Right cardiac atrium (tissue), 5 donors: ENCODE measurements around the gene DNAI4. TPM values are rescaled to one million over a fixed set of nuclear protein-coding genes. Genes with fewer than 3 reads are reported as not detected.
"Not testable (repeated sequence)": the region's sequence is repeated elsewhere in the genome, so short reads cannot be mapped to it uniquely, and the experiment has no call there.

Experiments used
- ATAC-seq, 2 donors: fragments of 200-7000 bp; cut with Tn5 transposase; one replicate each; pipeline versions ENCODE4 v1.8.0 to v1.9.1; 2020; ENCODE audit warnings: moderate library complexity in 2 of 2, mild to moderate bottlenecking in 1 of 2
- DNase-seq, 3 donors: peaks; one replicate each; pipeline ENCODE4 v3.0.0-alpha.2; 2020
- H3K27ac ChIP-seq: one replicate; pipeline ENCODE4 v1.5.1; 2013; ENCODE audit warnings: mild to moderate bottlenecking, low read length, control low read depth, moderate library complexity
- H3K27me3 ChIP-seq: one replicate; pipeline ENCODE4 v1.6.1; 2013; ENCODE audit not compliant: control insufficient read depth, insufficient read depth
- H3K4me1 ChIP-seq: one replicate; pipeline ENCODE4 v1.6.1; 2013; ENCODE audit warnings: low read length; ENCODE audit not compliant: control insufficient read depth, insufficient read depth
- H3K4me3 ChIP-seq: one replicate; pipeline ENCODE4 v1.5.1; 2013; ENCODE audit warnings: low read length, control low read depth
- H3K9me3 ChIP-seq: one replicate; pipeline ENCODE4 v1.6.1; 2013; ENCODE audit warnings: low read length; ENCODE audit not compliant: control insufficient read depth
- WGBS: extraction: QIAGEN DNeasy Blood & Tissue Kit; methylation state at CpG from one replicate; pipeline ENCODE4 v1.1.7; 2013; 5-methylcytosine and 5-hydroxymethylcytosine counted together
- intact Hi-C, 4 donors: fragments of 100-400 bp; cut with DNase I; formaldehyde crosslinking; loops; one replicate each; pipeline versions ENCODE4 v1.11.0 to v1.14.0; 2022 to 2023
- long read RNA-seq, 4 donors: library from polyadenylated mRNA; unstranded; transcript quantifications; one replicate each; pipeline ENCODE4 v2.0.0, GENCODE V29; 2020 to 2021
- polyA plus RNA-seq: library from polyadenylated mRNA; stranded (reverse); fragments of 200-250 nt; gene quantifications from one replicate; pipeline ENCODE4 v1.2.3, GENCODE V29; 2013
- total RNA-seq, 4 donors: library from RNA; stranded (reverse); fragmentation: NEBNext Ultra II Directional; extraction: Animal tissue kit (Norgen Biotek cat#: 25700); gene quantifications; one replicate each; pipeline ENCODE4 v1.2.1, GENCODE V29; 2021
- donor health status: healthy with polysubstance abuse.
- donor health status: DM: no; HTN: yes; CAD: no.
- donor health status: DM: no; HTN: no; CAD: no.
- donor health status: DM: no; HTN: yes; CAD: no; lungs with severe emphysema.
- donor health status: DM: yes; HTN: yes; CAD: no.

Gene DNAI4, protein sequence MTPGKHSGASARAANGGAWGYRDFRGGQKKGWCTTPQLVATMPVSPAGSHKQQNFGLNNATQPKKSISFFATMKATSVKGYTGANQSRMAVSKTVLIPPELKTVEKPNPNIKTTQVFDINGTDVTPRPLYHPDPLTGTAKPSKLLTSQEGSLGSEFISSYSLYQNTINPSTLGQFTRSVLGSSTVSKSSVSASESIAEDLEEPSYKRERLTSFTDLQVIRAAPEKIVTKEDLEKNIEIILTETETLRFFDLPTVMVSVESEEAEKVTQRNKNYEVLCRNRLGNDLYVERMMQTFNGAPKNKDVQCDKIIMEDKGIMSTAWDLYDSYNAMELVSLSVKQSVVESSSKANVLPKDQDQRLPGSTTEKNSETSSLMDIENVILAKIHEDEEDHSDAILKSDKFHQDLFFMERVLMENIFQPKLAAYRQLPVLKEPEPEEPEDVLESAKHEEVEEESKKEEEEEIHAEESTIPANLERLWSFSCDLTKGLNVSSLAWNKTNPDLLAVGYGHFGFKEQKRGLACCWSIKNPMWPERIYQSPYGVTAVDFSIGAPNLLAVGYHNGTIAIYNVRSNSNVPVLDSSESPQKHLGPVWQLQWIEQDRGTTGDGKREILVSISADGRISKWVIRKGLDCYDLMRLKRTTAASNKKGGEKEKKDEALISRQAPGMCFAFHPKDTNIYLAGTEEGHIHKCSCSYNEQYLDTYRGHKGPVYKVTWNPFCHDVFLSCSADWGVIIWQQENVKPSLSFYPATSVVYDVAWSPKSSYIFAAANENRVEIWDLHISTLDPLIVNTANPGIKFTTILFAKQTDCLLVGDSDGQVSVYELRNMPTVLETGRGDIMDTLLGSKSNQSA
- total RNA-seq (10 to 100 TPM; 18.6 to 27.0 (median 23.9) TPM), polyA plus RNA-seq (1.8 TPM)
- long read RNA-seq, donor 1, partial matches to known transcripts, result 0 of 3 reads
- long read RNA-seq, donor 1, other reads (novel, unspliced or antisense), result 2 of 3 reads
- long read RNA-seq, donor 2, partial matches to known transcripts, result 0 of 4 reads
- long read RNA-seq, donor 2, other reads (novel, unspliced or antisense), result 2 of 4 reads
- long read RNA-seq, donor 3, partial matches to known transcripts, result 1 of 7 reads
- long read RNA-seq, donor 3, other reads (novel, unspliced or antisense), result 3 of 7 reads
- long read RNA-seq, donor 4, partial matches to known transcripts, result 0 of 3 reads
- long read RNA-seq, donor 4, other reads (novel, unspliced or antisense), result 2 of 3 reads

DNA sequence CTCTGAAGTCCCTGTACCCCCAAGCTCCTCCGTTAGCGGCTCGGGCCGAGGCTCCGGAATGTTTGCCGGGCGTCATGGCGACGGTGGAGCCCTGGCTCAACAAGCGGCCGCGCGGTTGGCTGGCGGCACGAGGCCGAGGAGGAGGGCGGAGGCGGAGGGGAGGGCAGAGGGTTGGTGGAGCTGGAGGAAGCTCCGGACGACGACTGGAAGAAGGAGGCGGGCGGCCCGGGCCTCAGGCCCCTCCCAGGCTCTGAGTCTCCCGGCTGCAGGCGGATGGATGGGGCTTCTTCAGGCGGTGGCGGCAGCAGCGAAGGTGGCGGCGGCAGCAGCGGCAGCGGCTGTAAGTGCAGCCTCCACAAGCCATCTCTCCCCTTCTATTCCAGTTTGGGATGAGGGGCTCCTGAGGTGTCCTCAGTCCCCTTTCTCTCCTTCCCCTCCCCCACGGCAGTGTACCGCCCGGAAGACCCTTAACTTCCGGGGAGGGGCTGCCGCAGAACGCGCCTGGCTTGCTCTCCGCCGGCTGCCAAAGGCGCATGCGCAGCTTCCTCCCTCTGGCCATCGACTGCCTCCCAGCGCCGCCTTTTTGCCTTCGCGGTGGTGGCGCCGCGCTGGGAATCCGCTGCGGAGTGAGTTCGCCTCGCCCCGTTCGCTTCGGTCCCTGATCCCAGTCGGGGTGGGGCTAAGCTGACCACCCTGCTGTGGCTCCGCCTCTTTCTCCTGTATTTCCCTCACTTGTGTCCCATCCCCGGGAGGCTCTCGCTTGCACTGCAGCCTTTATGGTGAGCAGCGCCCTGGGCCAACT lies at the start of gene DNAI4, which contains the start of gene MIER1:
DNAI4 (minus strand) TSS at position 101 of the 802 bp plus-strand sequence; CDS start at position 76, 25 bp downstream.
MIER1 (plus strand) TSS at position 235 of the 802 bp plus-strand sequence; CDS start at position 274, 39 bp downstream.
- Histone ChIP-seq H3K27me3 (no peaks in the 10 kb centered on the region), H3K9me3 (no peaks in the 10 kb centered on the region), H3K4me1 (peaks cover 4% of the 10 kb centered on the region), H3K4me3 (peak within 1 kb of the TSS; percentile 66), H3K27ac (peak within 1 kb of the TSS; percentile 93)
- under 1% methylated on average over 64 of the region's 64 CpGs for WGBS
- ATAC-seq, result peak; percentile 99
- intact Hi-C loops, result no loop called here
- DNase-seq, result peak; percentile 99

DNA sequence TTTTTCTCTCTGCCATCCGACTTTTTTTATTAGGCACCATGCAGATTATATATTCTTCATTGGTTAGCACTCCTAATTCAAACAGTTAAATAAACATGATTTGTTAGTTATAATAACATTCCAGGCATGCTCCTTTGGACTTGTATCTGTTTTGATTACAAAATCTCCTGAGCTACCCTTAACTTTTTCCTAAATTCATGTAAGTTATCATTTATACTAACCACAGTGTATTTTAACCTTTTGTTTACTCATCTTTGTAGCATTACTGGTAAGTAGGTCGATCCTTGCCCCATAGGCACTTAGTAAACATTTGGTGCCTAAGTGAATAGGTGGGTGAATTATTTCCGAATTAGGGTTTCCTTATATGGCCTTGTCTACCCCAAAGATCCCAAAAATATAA lies 43.9 kb upstream of the DNAI4 start:
- DNase-seq, result no peak
- no peaks in the 10 kb centered on the region for H3K4me1 ChIP-seq
- ATAC-seq, result no peak
- intact Hi-C loops, result no loop called here
- 94% methylated on average over 3 of the region's 3 CpGs for WGBS
- no peak overlapping the region for H3K27ac ChIP-seq
- no peak overlapping the region for H3K4me3 ChIP-seq
- no peaks in the 10 kb centered on the region for H3K9me3 ChIP-seq
- H3K27me3 ChIP-seq, result no peaks in the 10 kb centered on the region

DNA sequence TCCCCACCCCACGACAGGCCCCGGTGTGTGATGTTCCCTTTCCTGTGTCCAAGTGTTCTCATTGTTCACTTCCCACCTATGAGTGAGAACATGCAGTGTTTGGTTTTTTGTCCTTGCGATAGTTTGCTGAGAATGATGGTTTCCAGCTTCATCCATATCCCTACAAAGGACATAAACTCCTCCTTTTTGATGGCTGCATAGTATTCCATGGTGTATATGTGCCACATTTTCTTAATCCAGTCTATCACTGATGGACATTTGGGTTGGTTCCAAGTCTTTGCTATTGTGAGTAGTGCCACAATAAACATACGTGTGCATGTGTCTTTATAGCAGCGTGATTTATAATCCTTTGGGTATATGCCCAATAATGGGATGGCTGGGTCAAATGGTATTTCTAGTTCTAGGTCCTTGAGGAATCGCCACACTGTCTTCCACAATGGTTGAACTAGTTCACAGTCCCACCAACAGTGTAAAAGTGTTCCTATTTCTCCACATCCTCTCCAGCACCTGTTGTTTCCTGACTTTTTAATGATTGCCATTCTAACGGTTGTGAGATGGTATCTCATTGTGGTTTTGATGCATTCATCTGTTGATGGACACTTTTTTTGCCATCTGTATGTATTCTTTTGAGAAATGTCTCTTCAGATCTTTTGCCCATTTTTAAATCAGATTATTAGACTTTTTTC lies 41.7 kb upstream of the DNAI4 start:
- H3K27me3 ChIP-seq, ATAC-seq, H3K4me1 ChIP-seq, DNase-seq, H3K4me3 ChIP-seq, H3K27ac ChIP-seq, H3K9me3 ChIP-seq, intact Hi-C loops: not testable (repeated sequence)
- 96% methylated on average over 7 of the region's 7 CpGs for WGBS

DNA sequence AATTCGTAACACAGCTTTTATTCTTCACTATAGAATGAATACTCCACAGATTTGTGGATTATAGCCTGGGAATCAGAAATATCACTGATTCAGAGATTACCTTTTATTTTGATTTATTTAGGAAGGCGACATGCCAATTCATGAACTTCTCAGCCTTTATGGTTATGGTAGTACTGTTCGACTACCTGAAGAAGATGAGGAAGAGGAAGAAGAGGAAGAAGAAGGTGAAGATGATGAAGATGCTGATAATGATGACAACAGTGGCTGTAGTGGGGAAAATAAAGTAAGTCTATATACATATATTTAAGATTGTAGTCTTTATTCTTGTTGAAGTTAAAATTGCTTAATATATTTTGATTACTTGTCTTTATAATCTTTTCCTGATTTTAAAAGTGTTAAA lies 33.3 kb upstream of the DNAI4 start:
- WGBS, result 94% methylated on average over 3 of the region's 3 CpGs
- ATAC-seq (no peak), DNase-seq (no peak)
- Histone ChIP-seq H3K9me3 (no peaks in the 10 kb centered on the region), H3K27me3 (no peaks in the 10 kb centered on the region), H3K4me1 (no peaks in the 10 kb centered on the region), H3K4me3 (no peak overlapping the region), H3K27ac (no peak overlapping the region)
- intact Hi-C loops, result no loop called here

DNA sequence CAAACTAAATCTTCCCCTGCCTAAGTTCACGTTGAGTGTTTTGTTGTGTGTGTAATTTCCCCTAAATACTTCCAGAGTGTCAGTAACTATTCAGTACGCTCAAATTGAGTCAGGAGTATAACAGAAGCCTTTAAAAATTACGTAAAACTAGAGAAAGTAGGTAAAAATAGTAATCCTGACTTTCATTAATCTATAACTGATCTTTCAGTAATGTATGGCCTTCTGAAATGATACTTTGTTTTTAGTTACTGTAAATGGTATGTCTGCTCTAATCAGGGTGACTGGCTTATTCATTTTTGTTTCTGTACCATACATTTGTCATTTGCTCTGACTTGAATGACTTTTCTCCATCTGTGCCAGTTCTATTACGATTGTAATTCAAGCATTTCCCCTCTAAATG lies 29.6 kb upstream of the DNAI4 start:
- no peak for DNase-seq

DNA sequence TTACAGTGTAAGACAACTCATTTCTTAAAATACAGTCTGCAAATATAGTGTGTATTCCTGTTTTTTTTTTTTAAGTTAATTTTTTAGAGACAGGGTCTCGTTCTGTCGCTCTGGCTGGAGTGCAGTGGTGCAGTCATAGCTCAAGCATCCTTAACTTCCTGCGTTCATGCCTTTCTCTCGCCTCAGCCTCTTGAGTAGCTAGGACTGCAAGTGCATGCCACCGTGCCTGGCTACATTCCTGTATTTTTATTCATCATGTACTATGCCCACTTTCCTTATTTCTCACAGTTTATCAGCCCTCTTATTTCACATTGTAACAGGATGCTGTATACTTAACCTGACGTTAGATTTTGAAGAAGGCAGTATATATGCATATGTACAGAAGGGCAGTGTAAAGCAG lies 26.9 kb upstream of the DNAI4 start:
- H3K27me3 ChIP-seq, result no peaks in the 10 kb centered on the region
- ATAC-seq, result no peak
- H3K4me1 ChIP-seq, result no peaks in the 10 kb centered on the region
- intact Hi-C loops, result no loop called here
- no peaks in the 10 kb centered on the region for H3K9me3 ChIP-seq
- H3K27ac ChIP-seq, result no peak overlapping the region
- no peak overlapping the region for H3K4me3 ChIP-seq
- DNase-seq, result no peak
- 92% methylated on average over 6 of the region's 6 CpGs for WGBS

More for the DNA sequence above, 29.6 kb upstream of the DNAI4 start:
- no peaks in the 10 kb centered on the region for H3K9me3 ChIP-seq
- 88% methylated on average over 4 of the region's 4 CpGs for WGBS
- H3K27me3 ChIP-seq, result no peaks in the 10 kb centered on the region
- ATAC-seq, result no peak
- H3K4me3 ChIP-seq, result no peak overlapping the region
- intact Hi-C loops, result no loop called here
- H3K27ac ChIP-seq, result no peak overlapping the region
- H3K4me1 ChIP-seq, result no peaks in the 10 kb centered on the region

DNA sequence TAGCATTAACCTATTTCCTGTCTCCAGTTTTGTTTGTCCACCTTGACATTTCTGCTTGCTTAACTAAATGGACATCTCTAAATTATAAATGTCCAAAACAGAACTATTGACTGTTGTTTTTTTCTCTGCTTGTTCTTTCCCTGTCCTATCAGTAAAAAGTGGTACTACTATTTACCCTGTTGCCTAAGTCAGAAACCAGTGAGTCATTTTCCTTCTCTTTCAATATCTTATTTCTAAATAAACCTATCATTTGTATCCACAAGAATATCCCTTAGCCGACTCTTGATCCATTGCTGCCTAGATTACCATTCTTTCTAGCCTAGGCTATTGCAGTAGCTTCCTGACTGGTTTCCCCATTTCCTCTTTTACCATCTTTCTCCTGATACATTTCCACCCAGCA lies 22.6 kb upstream of the DNAI4 start:
- H3K4me3 ChIP-seq, result no peak overlapping the region
- H3K27ac ChIP-seq, result no peak overlapping the region
- H3K4me1 ChIP-seq, result peaks cover 2% of the 10 kb centered on the region
- 72% methylated on average over 1 of the region's 1 CpG for WGBS
- DNase-seq (no peak), ATAC-seq (no peak)
- intact Hi-C loops, result no loop called here
- H3K9me3 ChIP-seq, result no peaks in the 10 kb centered on the region
- H3K27me3 ChIP-seq, result no peaks in the 10 kb centered on the region

DNA sequence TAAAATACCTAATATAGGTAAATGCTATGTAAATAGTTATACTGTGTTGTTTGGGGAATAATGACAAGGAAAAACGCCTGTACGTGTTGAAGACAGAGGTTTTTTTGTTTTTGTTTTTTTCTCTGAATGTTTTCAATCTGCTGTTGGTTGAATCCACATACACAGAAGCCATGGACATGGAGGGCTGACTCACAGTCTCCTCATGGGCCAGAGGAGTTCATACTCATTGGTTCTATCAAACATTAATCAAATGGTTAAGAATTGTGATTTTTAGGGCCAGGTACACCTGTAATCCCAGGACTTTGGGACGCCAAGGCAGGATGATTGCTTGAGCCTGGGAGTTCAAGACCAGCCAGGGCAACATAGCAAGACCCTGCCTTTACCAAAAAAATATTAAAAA lies 20.7 kb upstream of the DNAI4 start:
- Histone ChIP-seq H3K27me3 (no peaks in the 10 kb centered on the region), H3K9me3 (no peaks in the 10 kb centered on the region), H3K4me1 (peaks cover 2% of the 10 kb centered on the region), H3K4me3 (no peak overlapping the region), H3K27ac (no peak overlapping the region)
- no peak for ATAC-seq
- DNase-seq, result no peak
- intact Hi-C loops, result no loop called here
- WGBS, result 89% methylated on average over 3 of the region's 3 CpGs

DNA sequence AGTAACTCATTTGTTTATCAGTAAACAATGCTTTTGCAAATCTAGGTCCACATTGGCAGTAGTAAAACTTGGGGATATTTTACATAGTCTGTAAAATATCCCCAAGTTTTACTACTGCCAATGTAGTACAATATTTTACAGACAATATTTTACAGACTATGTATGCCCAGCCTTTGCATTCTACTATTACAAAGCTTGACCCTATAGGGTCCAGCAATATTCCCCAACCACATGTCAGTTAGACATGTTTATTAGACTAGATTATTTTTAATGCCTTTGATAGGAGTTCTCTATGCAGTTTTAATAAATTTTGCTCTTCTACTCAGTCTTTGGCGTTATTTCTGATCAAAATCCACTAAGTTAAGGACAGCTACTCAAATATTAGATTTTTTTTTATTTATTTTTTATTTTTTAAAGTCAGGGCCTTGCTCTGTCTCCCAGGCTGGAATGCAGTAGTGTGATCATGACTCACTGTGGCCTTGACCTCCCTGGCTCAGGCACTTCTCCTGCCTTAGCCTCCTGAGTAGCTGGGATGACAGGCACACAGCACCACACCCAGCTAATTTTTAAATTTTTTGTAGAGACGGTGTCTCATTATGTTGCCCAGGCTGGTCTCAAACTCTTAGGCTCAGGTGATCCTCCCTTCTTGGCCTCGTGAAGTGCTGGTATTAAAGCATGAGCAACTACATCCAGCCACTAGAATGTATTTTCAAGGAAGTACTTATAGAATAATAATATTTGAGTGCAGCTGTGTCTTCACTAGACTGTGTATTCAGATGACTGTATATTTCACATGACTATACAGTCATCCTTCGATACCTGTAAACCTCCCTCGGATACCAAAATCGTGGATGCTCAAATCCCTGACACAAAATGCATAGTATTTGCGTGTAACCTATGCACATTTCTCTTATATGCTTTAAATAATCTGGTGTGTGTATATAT lies 19.9 kb upstream of the DNAI4 start:
- Histone ChIP-seq H3K4me1 (peaks cover 2% of the 10 kb centered on the region), H3K4me3 (no peak overlapping the region), H3K9me3 (no peaks in the 10 kb centered on the region), H3K27me3 (no peaks in the 10 kb centered on the region), H3K27ac (no peak overlapping the region)
- DNase-seq (peak in 2 of 3 donors; percentile 52 to 74), ATAC-seq (peak; percentile 84 to 87)
- intact Hi-C loops, result no loop called here
- WGBS, result 91% methylated on average over 7 of the region's 7 CpGs
